SU-DHL-6 (cell line): ENCODE results near the gene PPP1R37.

Experiments used
- CTCF ChIP-seq: fragments of 200-600 bp; sonication (generic); IDR thresholded peaks from one replicate; pipeline ENCODE4 v1.5.1; 2017; ENCODE audit warnings: antibody characterized with exemption, mild to moderate bottlenecking, low read length, moderate library complexity; ENCODE audit not compliant: insufficient read depth, poor library complexity, severe bottlenecking
- EZH2phosphoT487 ChIP-seq: fragments of 200-600 bp; sonication (generic), shearing (Covaris generic); conservative IDR thresholded peaks from 2 replicates; pipeline ENCODE4 v1.6.1; 2018; ENCODE audit warnings: mild to moderate bottlenecking, antibody characterized with exemption, low read length, moderate library complexity, mixed read lengths

GRCh38 chr19:45137179-45137761 lies 44.3 kb downstream of the PPP1R37 start:
- TF ChIP-seq CTCF = no peak
- TF ChIP-seq EZH2phosphoT487 = no peak
